GM18517 (cell line): ENCODE data around the gene NRARP.

Experiments
- ATAC-seq: cut with Tn5 transposase; IDR thresholded peaks from one replicate; pipeline ENCODE4 v1.9.1; 2021; ENCODE audit warnings: mild to moderate bottlenecking, moderate library complexity; ENCODE audit not compliant: unreplicated experiment

Gene NRARP

GRCh38 chr9:137278721-137279711, 23.1 kb downstream of the NRARP start:
- ATAC-seq, result no peak

- no peak for ATAC-seq
Measured at GRCh38 chr9:137278061-137278701, 23.9 kb downstream of the NRARP start.

GRCh38 chr9:137277329-137278041, 24.6 kb downstream of the NRARP start, which contains the start of gene TOR4A:
Gene TOR4A, plus strand, starts transcription at chr9:137277726. Its CDS starts 964 bp downstream, at chr9:137278690.
- ATAC-seq, result peak; percentile 73

DNA sequence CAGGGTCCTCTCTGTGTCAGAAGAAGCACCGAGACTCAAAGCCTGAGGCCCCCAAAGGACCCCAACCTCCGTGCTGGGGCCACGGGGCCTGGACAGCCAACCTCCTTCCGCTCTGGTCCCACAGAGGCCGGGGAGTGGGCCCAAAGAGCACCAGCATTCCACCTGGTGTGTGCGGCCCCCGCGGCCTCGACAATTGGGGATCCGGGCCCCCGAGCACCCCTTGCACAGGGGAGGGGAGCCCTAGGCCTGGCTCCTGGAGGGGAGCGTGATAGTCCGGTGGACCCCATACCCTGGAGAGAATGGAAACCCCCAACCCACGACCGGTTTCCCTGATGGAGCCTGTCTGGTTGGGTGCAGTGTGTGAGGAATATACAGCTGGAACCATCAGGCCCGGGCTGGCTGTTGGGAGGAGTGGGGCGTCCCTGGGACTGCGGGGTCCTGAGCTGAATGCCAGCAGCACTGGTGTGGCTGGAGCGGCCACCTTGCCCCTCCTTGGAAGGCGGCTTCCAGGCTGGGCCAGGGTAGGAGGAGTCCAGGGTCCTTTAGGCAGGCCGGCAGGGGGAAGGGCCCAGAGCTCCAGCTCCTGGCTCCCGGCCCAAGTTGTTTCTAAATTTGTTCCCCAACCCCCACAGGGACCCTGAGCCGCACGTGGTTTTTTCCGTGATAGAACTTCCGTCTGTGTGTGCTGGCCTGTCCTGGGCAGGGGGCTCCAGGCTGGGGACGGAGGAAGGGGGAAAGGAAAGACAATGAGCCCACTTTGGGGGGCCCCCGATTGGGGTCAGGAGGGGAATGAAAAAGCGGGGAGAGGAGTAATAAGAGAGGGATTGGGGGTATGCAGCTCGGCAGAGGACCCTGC, 25.4 kb downstream of the NRARP start:
- no peak for ATAC-seq

DNA sequence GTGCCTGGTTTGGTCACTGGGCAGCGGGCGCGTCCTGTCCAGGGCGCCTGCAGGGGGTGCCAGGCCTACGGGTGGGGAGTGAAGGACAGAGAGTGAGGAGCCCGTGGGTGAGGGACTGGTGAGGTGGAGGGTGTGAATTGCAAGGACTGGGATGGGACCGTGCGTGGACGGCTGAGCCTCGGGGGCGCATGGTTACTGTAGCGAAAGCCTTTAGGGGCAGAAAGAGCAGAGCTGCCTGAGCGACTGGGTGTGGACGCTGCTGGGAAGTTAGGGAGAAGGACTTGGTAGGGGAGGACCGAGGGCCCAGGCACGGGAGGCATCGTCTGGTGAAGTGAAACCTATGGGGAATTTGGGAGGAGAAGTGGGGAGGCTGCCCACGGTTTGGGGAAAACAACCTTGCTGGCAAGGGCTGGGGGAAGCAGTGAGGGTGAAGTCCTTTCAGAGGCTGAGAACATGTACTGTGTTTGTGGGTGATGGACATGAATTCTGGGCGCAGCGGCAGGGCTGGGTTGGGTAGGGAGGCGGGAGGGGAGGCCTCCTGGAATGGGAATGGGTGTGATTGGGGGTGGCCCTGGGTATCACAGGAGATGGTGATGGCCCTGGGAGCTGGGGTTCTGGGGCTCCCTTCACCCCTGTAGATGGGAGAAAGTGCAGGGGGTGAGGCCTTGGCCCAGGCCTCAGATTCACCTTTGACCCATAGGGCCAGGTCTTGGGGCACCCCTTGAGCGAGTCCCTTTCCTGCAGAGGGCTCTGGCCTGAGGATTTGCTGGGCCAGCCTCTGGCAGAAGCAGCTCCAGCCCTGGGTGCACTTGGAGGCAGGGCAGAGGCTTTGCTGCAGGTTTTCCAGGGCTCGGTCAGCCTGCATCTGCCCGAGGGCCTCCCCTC, 26.2 kb downstream of the NRARP start:
- no peak for ATAC-seq

DNA sequence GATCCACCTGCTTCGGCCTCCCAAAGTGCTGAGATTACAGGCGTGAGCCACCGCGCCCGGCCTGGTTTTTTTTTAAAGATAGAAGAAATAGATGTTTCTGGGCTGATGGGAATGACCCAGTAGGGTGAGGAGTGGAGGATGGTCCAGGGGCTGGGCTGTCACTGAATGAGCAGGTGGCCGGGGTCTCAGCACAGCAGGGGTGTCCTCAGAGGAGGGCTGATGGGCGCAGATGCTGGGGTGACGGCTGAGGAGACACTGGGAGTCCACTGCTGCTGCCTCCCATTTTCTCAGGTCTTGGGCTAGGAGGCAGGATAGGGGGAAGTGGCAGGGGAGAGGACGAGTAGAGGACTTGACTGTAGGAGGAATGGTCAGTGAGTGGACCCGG, 26.9 kb downstream of the NRARP start:
- ATAC-seq, result no peak

DNA sequence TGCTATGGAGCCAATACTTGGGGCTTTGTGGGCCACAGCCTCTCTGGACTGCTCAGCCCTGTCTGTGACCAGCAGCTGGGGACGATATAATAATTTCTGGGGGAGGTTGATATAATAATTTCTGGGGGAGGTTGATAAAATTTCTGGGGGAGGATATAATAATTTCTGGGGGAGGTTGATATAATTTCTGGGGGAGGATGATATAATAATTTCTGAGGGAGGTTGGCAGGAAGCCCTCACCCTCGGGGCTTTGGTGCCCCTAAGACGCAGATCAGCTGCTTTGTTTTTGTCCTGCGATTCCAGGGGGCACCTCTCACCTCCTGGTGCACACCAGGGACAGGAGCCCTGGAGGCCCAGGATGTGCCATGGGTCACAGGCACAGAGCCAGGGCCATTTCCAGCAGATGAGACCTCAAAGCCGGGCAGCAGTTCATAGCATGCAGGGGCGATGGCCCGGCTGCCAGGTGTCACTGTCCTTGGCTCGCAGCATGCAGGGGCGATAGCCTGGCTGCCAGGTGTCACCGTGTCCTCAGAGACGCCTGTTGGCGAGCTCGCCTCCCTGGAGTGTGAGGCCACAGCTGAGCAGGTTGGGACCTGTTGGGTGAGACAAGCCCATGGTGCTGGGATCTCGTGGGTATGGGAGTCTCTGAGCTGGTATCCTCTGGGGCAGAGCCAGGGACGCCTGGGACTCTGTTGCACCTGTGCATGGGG, 28.3 kb downstream of the NRARP start:
- ATAC-seq, result no peak

DNA sequence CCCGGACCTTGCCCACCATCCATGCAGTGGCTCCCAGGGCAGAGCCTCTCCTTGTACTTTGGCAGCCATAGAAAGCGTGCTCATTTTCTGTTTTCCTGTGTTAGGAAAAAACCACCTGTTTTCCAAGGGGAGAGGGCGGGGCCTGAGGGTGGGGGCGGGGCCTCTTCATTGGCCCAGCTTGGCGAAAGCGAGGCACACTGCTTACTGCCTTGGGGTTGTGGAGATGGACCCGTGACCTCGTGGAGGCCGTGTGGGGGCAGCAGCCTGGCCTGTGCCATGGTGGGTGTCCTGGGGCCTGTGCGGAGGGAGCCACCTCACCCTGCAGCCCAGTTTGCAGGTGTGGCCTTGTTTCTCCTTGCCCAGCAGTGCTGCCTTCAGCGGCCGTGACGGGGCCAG, 29.0 kb downstream of the NRARP start:
- no peak for ATAC-seq

GRCh38 chr9:137272241-137273094, 29.6 kb downstream of the NRARP start:
- no peak for ATAC-seq

GRCh38 chr9:137271696-137272076, 30.4 kb downstream of the NRARP start:
- ATAC-seq, result no peak

GRCh38 chr9:137270929-137271695, 31.0 kb downstream of the NRARP start:
- ATAC-seq, result no peak

DNA sequence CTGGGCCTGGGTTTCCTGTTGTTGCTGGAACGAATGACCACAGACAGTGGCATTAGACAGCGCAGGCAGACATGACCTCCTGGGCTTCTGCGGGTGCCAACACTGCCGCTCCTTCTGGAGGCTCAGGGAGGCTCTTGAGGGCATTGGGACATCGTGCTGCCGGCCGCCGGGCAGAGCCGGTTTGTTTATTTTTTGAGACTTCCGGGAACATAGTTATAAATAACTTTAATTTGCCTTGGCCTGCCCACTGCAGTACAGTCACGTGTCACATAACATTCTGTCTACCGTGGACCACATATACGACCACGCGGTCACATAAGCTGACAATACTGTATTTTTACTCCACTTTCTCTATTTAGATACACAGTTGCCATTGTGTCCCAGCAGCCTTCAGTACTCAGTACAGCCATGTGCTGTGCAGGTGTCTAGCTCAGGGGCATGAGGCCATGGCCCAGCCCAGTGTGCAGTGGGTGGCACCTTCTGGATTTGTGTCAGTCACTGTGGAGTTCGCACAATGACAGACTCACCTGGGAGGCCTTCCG, 32.8 kb downstream of the NRARP start:
- peak; percentile 50 for ATAC-seq

GRCh38 chr9:137268538-137269201, 33.4 kb downstream of the NRARP start:
- no peak for ATAC-seq

GRCh38 chr9:137267933-137268355, 34.1 kb downstream of the NRARP start:
- ATAC-seq, result no peak

GRCh38 chr9:137266585-137267453, 35.3 kb downstream of the NRARP start:
- no peak for ATAC-seq
